NCI-H460 (cell line): ENCODE results near the gene KLHDC1. TPM values are rescaled to one million over a fixed set of nuclear protein-coding genes. Genes with fewer than 3 reads are reported as not detected.
"Not testable (repeated sequence)": the region's sequence is repeated elsewhere in the genome, so short reads cannot be mapped to it uniquely, and the experiment has no call there.

Experiments
- DNase-seq: peaks from one replicate; pipeline ENCODE4 v3.0.0-alpha.2; 2016; ENCODE audit warnings: low read depth; ENCODE audit errors: extremely low read depth
- total RNA-seq: library from RNA; depleted of rRNA; stranded (reverse); fragments of >200 nt; shearing (Covaris generic); gene quantifications from 2 replicates; pipeline ENCODE4 v1.2.3, GENCODE V29; 2014

KLHDC1 gene
- total RNA-seq, 1 experiment from 2014 or later = 0.47 TPM

DNA sequence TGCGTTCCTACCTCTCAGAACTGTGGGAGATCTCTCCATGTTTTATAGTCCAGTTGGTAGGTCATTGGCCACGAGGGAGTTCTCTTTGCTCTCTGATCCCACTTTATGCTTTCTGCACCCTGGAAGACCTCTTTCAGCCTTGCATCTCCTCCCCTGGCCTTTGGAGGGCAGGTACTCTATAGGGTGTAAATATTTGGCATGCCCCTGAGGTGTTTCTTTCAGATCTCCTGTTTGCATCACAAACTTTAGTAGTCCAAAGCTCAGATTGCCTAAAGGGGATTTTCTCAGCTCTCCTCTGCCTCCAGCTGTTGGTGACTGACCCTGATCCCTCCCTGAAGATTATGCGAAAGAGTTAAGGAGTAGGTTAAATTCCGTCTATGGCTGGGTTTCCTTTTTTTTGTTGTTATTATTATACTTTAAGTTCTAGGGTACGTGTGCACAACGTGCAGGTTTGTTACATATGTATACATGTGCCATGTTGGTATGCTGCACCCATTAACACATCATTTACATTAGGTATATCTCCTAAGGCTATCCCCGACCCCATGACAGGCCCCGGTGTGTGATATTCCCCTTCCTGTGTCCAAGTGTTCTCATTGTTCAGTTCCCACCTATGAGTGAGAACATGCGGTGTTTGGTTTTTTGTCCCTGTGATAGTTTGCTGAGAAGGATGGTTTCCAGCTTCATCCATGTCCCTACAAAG is 29.0 kb downstream of the KLHDC1 start:
- not testable (repeated sequence) for DNase-seq

DNA sequence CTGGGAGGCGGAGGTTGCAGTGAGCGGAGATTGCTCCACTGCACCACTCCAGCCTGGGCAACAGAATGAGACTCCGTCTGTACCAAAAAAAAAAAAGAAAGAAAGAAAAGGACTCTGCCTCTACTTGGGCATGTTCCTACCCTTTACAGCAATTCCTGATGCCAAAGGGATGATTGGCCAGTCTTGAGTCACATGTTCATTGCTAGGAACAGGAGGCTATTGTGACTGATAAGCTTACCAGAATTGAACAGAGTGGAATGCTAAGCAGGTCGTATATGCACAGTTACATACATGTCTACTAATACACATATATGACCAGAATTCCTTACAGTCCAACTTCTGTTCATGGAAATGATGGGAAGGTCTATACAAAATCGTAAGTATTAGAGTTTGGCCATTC is 34.3 kb downstream of the KLHDC1 start:
- no peak for DNase-seq

DNA sequence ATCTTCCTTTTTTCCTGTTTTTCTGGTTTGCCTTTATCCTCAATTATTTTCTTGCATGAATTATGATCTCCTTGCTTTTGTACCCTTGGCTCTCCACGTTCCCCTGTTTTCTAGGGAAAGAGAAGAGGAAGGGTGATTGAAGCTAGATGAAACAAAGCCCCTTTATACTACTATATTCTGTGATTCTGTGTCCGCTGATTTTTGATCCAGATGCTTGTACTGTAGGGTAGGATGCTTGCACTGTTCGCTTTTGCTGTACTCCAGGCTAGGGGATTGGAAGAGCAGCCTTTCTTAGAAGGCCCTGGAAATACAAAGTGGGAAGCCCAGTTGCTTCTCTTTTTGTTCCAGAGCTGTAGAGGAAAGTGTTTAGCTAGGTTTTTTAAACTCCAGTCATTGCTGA is 40.0 kb downstream of the KLHDC1 start:
- DNase-seq = no peak

DNA sequence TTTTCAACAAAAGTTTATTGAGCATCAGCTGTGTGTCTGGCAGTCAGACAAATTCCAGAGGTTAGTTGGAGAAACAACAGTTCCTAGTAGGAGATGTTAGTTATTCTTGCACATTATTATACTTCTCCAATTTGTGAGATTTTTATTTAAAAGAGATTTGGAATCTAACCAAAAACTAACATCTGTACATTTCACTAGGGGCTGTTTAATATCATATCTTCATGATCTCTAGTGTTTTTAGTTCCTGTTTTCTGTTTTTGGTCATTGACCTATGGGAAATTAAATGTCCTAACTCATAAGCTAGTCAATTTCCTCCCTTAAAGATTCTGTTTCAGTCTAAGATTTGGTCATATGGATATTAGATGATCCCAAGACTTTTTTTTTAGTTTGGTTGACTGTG is 40.9 kb downstream of the KLHDC1 start:
- DNase-seq = no peak

DNA sequence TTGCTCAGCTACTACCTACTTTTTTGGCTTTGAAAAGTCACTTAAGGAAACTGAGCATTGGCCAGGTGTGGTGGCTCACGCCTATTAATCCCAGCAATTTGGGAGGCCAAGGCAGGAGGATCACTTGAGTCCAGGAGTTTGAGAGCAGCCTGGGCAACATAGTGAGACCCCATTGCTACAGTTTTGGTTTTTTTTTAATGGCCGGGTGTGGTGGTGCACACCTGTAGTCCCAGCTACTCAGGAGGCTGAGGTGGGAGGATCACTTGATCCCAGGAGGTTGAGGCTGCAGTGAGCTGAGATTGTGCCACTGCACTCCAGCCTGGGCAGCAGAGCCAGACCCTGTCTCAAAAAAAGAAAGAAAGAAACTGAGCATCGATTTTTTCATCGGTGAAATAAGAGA is 42.7 kb downstream of the KLHDC1 start:
- not testable (repeated sequence) for DNase-seq

DNA sequence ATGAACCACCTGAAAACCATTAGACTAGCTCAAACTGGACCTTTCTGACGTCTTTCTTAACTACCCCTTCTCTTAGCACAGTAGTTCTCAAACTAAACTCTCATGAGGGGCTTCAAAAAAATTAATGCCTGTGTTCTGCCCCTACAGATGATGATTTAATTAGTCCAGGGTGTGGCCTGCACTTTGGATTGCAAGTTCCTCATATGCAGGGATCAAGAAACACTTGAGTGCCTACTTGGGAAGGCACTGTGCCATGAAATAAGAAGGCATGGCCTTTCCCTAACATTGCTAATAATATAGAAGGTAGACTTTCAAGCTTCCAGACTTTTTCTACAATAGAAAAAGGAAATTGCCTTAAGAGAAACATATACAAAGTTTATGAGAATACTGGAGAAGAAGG is 52.3 kb downstream of the KLHDC1 start:
- DNase-seq = no peak

DNA sequence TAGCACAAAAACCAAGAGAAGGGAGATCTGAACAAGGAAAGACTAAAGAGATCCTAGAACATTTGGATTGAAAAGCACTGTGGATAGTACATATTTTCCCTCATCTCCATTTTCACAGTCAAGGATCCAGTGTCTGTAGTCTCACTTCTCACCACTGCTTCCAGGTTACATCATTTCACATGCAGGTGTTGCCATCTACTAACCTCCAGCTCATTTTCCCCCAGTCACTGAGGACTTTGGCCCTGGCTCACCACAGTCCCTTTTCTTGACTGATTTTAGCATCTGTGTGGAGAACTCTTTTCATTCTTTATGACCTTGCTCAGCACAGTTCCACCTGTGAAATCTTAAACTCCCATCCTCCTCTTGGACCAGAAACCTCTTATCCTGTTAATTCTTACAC is 53.6 kb downstream of the KLHDC1 start:
- not testable (repeated sequence) for DNase-seq

DNA sequence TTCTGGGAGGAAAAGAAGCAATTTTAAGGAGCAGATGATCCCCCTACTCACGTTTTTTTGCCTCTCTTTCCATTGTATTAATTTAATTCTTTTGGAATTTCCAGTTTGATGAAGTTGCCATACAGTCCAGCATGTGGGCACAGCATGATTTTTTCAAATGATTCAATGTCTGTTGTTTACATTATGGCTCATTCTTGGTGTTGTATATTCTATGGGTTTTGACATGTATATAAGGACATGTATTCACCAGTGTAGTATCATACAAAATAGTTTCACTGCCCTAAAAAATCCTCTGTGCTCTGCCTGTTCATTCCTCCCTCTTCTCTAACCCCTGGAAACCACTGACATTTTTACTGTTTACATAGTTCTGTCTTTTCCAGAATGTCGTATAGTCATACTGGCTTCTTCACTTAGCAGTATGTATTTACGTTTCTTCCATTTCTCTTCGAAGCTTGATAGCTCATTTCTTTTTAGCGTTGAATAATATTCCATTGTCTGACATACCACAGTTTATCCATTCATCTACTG is 61.7 kb downstream of the KLHDC1 start:
- no peak for DNase-seq

DNA sequence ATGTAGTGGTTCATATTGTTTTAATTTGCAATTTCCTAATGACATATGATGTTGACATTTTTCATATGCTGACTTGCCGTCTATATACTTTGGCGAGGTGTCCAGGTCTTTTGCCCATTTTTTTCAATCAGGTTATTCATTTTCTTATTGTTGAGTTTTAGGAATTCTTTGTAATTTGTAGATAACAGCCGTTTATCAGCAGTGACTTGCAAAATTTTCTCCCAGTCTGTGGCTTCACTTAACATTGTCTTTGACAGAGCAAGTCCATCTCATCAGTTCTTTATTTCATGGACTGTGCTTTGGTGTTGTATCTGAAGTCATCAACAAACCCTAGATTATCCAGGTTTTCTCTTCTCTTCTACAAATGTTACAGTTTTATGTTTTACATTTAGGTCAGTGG is 62.5 kb downstream of the KLHDC1 start:
- DNase-seq = no peak

DNA sequence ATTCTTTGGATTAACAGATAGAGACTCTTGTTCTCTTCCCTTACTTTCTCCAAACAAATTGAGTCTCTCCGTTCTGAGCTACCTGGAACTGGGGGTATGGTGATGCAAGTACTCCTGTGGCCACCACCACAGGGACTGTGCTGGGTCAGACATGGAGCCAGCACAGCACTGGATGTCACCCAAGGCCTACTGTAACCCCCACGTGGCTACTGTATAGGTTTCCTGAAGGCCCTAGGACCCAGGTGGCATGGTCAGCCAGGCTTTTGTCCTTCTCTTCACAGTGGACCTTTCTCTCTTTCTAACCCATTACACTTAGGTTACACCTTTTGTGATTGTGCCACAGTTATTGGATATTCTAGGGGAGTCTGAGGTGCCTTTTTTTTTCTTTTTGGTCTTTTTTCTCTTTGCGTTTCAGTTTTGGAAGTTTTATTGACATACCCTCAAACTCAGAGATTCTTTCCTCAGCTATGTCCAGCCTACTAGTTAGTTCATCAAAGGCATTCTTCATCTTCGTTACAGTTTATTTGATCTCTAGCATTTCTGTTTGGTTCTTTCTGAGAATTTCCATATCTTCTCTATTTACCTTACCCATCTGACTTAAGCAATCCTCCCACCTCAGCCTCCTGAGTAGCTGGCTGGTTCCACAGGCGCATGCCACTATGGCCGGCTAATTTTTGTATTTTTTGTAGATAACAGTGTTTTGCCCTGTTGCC is 69.1 kb downstream of the KLHDC1 start:
- no peak for DNase-seq

DNA sequence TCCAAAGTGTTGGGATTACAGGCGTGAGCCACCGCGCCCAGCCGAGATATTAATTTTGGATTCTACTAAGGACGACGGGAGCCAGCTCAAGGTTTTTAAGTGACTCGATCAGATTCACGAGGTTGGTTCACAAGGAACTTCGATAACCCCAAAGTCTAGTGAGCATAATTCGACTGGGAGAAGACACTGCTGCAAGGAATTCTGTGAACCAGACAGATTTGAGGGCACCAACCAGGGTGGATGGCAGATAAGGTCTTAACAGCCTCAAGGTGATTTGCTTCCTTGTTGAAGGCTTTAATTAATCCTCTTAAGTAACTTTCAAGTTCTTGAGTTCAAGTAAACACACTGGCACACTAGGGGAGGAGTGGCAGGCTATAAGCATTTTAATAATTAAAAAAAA is 73.9 kb downstream of the KLHDC1 start:
- no peak for DNase-seq

DNA sequence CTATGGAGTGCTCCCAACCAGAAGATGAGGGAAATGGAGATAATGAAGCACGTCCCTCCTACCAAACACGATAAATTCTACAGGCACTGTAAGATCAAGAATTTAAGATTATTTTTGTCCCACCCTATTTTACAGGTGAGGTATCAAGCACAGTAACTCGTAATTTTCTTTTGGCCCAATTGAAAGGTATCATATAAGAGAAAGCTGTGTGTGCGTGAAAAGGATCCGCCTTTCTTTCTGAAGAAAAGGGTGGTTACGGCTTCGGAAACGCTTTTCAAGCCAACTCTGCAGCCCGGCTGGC is 74.3 kb downstream of the KLHDC1 start:
- DNase-seq = no peak

DNA sequence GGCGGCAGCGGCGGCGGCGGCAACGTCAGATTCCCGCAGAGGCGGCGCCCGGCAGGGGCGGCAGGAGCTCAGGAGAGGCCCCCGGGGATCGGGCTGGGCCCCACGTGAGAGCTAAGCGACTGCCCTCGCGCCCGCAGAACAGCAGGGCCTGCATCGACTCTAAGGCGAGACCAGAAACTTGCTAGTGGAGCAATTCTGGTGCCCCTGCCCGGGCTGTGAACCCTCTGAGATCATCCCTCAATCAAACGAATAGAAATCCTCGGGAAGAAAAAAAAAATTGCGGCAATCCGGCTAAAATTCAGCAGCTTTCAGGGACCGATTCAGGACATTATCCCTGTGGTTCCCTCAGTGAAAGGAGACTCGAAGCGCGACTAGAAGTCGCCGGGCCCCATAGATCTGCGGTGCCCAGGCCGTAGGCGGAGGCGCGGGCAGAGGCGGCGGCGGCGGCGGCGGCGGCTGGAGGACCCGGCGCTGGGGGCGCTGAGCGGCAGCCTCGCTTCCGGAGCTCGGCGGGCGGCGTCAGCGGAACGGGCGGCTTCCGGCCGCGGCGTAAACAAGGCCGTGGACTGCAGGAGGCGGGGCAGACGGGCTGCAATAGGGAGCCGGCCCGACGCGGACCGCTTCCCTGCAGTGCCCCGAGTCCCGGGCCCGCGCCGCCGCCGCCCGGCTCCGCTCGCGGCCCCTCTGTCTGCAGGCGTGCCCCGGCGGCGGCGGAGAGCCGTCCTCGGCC is 74.8 kb downstream of the KLHDC1 start, which contains the start of gene KLHDC2:
Gene KLHDC2, plus strand, starts transcription at position 583 of the 730 bp plus-strand sequence. CDS start 316 bp downstream, outside the sequence.
- DNase-seq = peak; percentile 86

DNA sequence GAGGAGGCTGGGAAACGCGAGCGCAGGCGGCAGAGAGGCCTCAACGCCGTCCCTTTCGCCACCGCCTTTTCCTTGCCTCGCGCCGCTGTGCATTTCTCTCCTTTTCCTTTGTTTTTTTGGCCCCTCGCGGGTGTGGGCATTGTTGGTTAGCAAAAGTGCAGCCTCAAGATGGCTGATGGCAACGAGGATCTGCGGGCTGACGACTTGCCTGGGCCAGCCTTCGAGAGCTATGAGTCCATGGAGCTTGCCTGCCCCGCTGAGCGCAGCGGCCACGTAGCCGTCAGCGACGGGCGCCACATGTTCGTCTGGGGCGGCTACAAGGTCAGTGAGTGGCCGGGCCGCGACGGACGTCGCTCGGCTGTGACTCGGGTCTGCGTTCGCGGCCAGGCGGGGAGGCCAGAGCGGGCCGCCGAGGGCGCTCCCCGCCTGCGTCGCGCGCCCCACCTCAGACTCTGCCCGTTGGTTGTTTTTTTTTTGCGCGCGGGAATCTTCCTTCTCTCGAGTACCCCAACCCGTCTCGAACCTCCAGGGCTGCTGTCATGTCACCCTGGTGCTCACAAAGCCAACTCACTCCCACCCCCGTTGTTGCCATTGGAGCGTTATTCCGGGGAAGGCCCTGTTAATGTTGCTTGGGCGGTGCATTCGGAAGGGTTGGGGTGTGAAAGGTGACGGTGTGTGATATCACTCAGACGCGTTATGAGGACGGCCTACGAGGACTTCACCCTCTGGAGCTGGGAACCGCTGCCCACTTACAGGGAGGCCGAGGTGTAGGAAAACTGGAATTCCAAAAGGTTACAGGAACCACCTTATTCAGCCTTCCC is 75.6 kb downstream of the KLHDC1 start:
- DNase-seq = peak; percentile 70

DNA sequence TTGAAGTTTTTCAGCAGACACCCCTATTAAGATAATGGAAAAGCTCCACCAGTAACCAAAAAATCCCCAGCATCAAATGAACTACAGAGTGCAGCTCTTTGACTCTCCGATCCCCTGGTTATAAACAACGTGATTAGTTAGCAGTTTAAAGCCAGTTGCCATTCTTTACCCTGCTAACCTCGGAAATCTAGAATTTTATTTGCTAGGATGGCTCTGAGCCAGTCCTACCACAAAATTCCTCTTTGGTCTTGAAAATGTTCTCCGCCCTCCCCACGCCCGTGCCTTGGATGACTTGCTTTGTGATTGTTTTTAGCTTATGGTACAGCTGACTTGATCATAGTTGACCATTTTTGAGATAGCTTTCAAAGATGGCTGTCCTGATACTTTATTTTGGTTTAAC is 76.3 kb downstream of the KLHDC1 start:
- no peak for DNase-seq

DNA sequence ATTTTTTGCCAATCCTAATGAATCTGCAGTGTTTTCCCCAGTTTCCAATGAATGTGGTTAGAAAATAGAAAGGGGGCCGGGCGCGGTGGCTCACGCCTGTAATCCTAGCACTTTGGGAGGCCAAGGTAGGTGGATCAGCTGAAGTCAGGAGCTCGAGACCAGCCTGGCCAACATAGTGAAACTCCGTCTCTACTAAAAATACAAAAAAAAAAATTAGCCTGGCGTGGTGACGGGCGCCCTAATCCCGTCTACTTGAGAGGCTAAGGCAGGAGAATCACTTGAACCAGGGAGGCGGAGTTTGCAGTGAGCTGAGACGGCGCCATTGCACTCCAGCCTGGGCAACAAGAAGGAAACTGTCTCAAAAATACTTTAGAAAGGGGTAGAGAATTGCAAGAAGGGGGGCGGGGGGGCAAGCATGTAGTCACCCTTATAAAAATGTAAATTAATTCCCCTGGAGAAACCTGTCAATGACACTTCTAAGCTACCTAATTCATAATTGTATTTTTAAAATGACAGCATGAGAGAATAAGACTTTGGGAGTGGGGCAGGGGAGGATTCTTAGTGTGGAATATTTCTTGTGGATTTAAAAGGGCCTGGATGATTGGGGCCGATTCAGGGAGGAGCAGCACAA is 76.8 kb downstream of the KLHDC1 start:
- no peak for DNase-seq

DNA sequence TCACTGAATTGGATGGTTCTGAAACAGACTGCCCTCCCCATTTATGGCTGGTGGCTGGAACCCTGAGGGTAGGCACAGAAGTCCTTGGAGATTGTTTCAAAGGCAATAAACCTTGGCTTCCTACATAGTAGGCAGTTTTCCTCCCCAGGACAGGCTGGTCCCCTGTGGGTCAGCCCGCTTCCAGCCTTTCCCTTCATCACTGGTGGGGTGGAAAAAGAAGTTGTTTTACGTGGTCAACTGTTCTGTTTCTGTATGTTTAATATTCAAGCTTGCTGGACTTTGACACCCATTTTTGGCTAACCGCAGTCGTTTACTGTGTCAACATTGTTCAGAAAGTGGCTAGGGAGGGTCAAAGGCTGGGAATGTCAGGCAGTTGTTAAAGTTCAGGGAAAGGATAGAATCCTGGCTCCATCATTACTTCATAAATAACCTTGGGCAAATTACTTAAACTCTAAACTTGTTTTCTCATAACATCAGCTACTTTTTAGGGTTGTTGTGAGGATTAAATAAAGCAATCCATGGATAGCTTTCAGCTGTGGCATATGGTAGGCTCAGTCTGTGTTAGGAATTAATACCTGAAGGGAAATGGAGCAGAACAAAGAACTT is 77.4 kb downstream of the KLHDC1 start:
- DNase-seq = peak; percentile 6

DNA sequence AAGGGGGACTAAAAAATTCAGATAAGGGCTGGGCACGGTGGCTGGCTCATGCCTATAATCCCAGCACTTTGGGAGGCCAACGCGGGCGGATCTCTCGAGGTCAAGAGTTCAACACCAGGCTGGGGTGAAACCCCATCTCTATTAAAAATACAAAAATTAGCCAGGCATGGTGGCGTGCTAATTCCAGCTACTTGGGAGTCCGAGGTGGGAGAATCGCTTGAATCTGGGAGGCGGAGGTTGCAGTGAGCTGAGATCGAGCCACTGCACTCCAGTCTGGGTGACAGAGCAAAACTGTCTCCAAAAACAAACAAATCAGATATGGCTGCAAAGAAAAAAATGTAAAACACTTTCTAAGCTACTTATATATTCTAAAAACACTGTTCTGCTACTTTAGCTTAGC is 78.8 kb downstream of the KLHDC1 start:
- not testable (repeated sequence) for DNase-seq

DNA sequence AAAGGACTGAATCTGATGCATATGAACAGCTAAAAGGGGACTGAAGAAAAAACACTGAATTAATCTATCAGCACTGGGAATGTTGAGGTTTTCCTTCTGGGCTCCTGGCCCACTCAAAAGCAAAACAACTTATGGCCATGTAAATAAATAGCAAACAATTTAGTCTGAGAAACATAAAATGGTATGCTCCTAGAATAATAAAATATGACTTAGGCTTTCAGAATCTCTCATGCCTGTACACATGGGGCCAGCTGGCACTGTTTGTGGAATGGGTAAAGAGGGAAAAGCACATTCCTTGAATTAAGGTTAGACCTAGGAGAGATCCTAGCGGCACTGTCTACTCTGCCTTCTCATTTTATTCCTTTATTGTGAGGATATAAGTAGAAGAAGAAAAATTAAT is 81.2 kb downstream of the KLHDC1 start:
- DNase-seq = no peak

DNA sequence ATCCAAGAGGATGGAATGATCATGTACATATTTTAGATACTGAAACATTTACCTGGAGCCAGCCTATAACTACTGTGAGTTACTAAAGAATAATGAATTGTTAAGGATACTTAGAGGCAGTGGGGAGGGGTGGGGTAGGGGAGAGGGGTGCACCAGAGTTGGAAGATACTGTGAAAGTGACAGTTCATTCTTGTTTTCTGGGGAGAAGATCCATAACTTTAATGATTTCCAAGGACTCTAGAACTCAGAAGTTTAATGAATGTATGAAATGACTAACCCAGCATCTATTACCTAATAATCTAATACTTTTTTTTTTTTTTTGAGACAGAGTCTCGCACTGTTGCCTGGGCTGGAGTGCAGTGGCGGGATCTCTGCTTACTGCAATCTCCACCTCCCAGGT is 85.5 kb downstream of the KLHDC1 start:
- no peak for DNase-seq
